Stomach (tissue), 9 donors: Measurements from ENCODE around the gene MEOX2. TPM values are rescaled to one million over a fixed set of nuclear protein-coding genes. Genes with fewer than 3 reads are reported as not detected.

Experiments
- DNase-seq, 2 donors: peaks; one replicate each; pipeline versions ENCODE4 v3.0.0 to v3.0.0-alpha.2; 2013 to 2019
- H3K27ac ChIP-seq, 5 donors: fragments of 200-600 bp in 4 of 5; sonication (generic) in 4 of 5; one replicate each; pipeline ENCODE4 v1.5.1; 2013 to 2019; ENCODE audit warnings: mild to moderate bottlenecking in 1 of 5, moderate library complexity in 1 of 5
- H3K27me3 ChIP-seq, 3 donors: fragments of 200-600 bp; sonication (generic); one replicate each; pipeline ENCODE4 v1.5.1; 2017 to 2019; ENCODE audit warnings: mixed run types in 1 of 3
- H3K36me3 ChIP-seq, 4 donors: fragments of 200-600 bp; sonication (generic); 1 replicate in 3 of 4; 2 replicates in 1 of 4; pipeline ENCODE4 v1.5.1; 2016 to 2019
- H3K4me1 ChIP-seq, 4 donors: fragments of 200-600 bp; sonication (generic); one replicate each; pipeline ENCODE4 v1.5.1; 2016 to 2019
- H3K4me3 ChIP-seq, 4 donors: fragments of 200-600 bp; sonication (generic) in 3 of 4; one replicate each; pipeline ENCODE4 v1.5.1; 2016 to 2019; ENCODE audit warnings: mild to moderate bottlenecking in 1 of 4
- H3K9me3 ChIP-seq, 4 donors: fragments of 200-600 bp; sonication (generic); one replicate each; pipeline ENCODE4 v1.5.1; 2016 to 2019
- CTCF ChIP-seq, 7 experiments: fragments of 450-650 bp in 4 of 7; fragments of 200-600 bp in 3 of 7; sonication (generic) in 3 of 7; IDR thresholded peaks; one replicate each; pipeline ENCODE4 v1.5.1; 2016 to 2019; ENCODE audit warnings: antibody characterized with exemption in 7 of 7, control low read depth in 2 of 7, mild to moderate bottlenecking in 1 of 7
- EP300 ChIP-seq: sonication (generic); formaldehyde crosslinking; IDR thresholded peaks from one replicate; pipeline ENCODE4 v1.6.1; 2017; ENCODE audit warnings: antibody characterized with exemption
- POLR2A ChIP-seq, 4 donors: fragments of 450-650 bp; IDR thresholded peaks; one replicate each; pipeline ENCODE4 v1.6.1; 2016; ENCODE audit warnings: antibody characterized with exemption in 4 of 4, control low read depth in 2 of 4, mild to moderate bottlenecking in 1 of 4, moderate library complexity in 1 of 4
- POLR2AphosphoS5 ChIP-seq, 3 donors: sonication (generic); formaldehyde crosslinking; IDR thresholded peaks; one replicate each; pipeline ENCODE4 v1.6.1; 2016; ENCODE audit warnings: antibody characterized with exemption in 3 of 3
- WGBS, 5 donors: extraction: QIAGEN DNeasy Blood & Tissue Kit in 3 of 5; methylation state at CpG; one replicate each; pipeline versions ENCODE4 v1.1.5 to v1.1.7; 2013 to 2018; 5-methylcytosine and 5-hydroxymethylcytosine counted together
- intact Hi-C: fragments of 100-400 bp; cut with DNase I; formaldehyde crosslinking; loops from one replicate; pipeline ENCODE4 v1.15.1; 2023; ENCODE audit warnings: low total_unique reads
- polyA plus RNA-seq, 3 donors: library from polyadenylated mRNA; stranded (reverse); fragments of 200-250 nt; gene quantifications; one replicate each; pipeline ENCODE4 v1.2.3, GENCODE V29; 2013
- total RNA-seq, 5 donors: library from RNA; depleted of rRNA; stranded (reverse); fragments of >200 nt; gene quantifications; one replicate each; pipeline versions ENCODE4 v1.1.0 to v1.2.3, GENCODE V29; 2014 to 2016
- donor health status: healthy with polysubstance abuse.
- donor health status: Bipolar disorder and iron deficiency.
- donor health status: healthy.

The MEOX2 gene
- total and polyA plus RNA-seq, 8 donors, result 0.12 to 13.8 (median 0.57) TPM; not detected in 4

GRCh38 chr7:15571301-15571878 is 115.1 kb downstream of the MEOX2 start:
- H3K27ac ChIP-seq, result no peak overlapping the region
- H3K36me3 ChIP-seq, result no peaks in the 10 kb centered on the region
- no peak for DNase-seq
- WGBS, 5 donors, result 36 to 48% (median 41%) methylated on average over 3 of the region's 3 CpGs
- H3K27me3 ChIP-seq, result no peaks in the 10 kb centered on the region
- H3K9me3 ChIP-seq, result no peaks in the 10 kb centered on the region
- no peaks in the 10 kb centered on the region for H3K4me1 ChIP-seq
- intact Hi-C loops, result no loop called here
- no peak for TF ChIP-seq POLR2AphosphoS5 (IDR thresholded peaks at IDR 0.05)
- TF ChIP-seq EP300, result no peak
- TF ChIP-seq POLR2A (IDR thresholded peaks at IDR 0.05), result no peak
- TF ChIP-seq CTCF (IDR thresholded peaks at IDR 0.05), result no peak
- H3K4me3 ChIP-seq, result no peak overlapping the region

GRCh38 chr7:15567652-15568051 is 118.8 kb downstream of the MEOX2 start:
- no peak for TF ChIP-seq POLR2AphosphoS5 (IDR thresholded peaks at IDR 0.05)
- no peak for TF ChIP-seq EP300
- TF ChIP-seq POLR2A (IDR thresholded peaks at IDR 0.05), result no peak
- TF ChIP-seq CTCF (IDR thresholded peaks at IDR 0.05), result no peak
- Histone ChIP-seq H3K27ac (no peak overlapping the region), H3K4me3 (no peak overlapping the region), H3K9me3 (no peaks in the 10 kb centered on the region), H3K27me3 (no peaks in the 10 kb centered on the region), H3K36me3 (no peaks in the 10 kb centered on the region), H3K4me1 (no peaks in the 10 kb centered on the region)
- intact Hi-C loops, result no loop called here
- WGBS, 5 donors, result 51 to 67% (median 55%) methylated on average over 2 of the region's 2 CpGs
- no peak for DNase-seq

GRCh38 chr7:15567036-15567435 is 119.4 kb downstream of the MEOX2 start:
- no peak overlapping the region for H3K27ac ChIP-seq
- no peaks in the 10 kb centered on the region for H3K36me3 ChIP-seq
- no peaks in the 10 kb centered on the region for H3K27me3 ChIP-seq
- no peaks in the 10 kb centered on the region for H3K4me1 ChIP-seq
- 62 to 78% (median 64%) methylated on average over 3 of the region's 3 CpGs for WGBS, 5 donors
- TF ChIP-seq CTCF (IDR thresholded peaks at IDR 0.05) (no peak), POLR2A (IDR thresholded peaks at IDR 0.05) (no peak), POLR2AphosphoS5 (IDR thresholded peaks at IDR 0.05) (no peak), EP300 (no peak)
- no peaks in the 10 kb centered on the region for H3K9me3 ChIP-seq
- intact Hi-C loops, result no loop called here
- no peak overlapping the region for H3K4me3 ChIP-seq
- DNase-seq, result no peak

- no peaks in the 10 kb centered on the region for H3K9me3 ChIP-seq
- no peak overlapping the region for H3K27ac ChIP-seq
- no peaks in the 10 kb centered on the region for H3K4me1 ChIP-seq
- no peak for TF ChIP-seq POLR2AphosphoS5 (IDR thresholded peaks at IDR 0.05)
- TF ChIP-seq POLR2A (IDR thresholded peaks at IDR 0.05), result no peak
- no peak for TF ChIP-seq EP300
- TF ChIP-seq CTCF (IDR thresholded peaks at IDR 0.05), result no peak
- no peaks in the 10 kb centered on the region for H3K36me3 ChIP-seq
- intact Hi-C loops, result no loop called here
- 70 to 90% (median 77%) methylated on average over 5 of the region's 5 CpGs for WGBS, 5 donors
- H3K4me3 ChIP-seq, result no peak overlapping the region
- H3K27me3 ChIP-seq, result no peaks in the 10 kb centered on the region
- no peak for DNase-seq
Observed at GRCh38 chr7:15566476-15566875, 120.0 kb downstream of the MEOX2 start.
